ENCODE data around the gene PCCA.

- no peak for TF ChIP-seq CTCF (IDR thresholded peaks at IDR 0.05)
- TF ChIP-seq POLR2A (IDR thresholded peaks at IDR 0.05): no peak
- TF ChIP-seq POLR2AphosphoS5 (IDR thresholded peaks at IDR 0.05): no peak
Observed at GRCh38 chr13:100541897-100542825, 453.3 kb downstream of the PCCA start.

Measured in breast epithelium (tissue), 3 donors.